Tibial nerve (tissue), 4 donors: Measurements from ENCODE around the gene PALM. TPM values are rescaled to one million over a fixed set of nuclear protein-coding genes. Genes with fewer than 3 reads are reported as not detected.
"Not testable (repeated sequence)": the region's sequence is repeated elsewhere in the genome, so short reads cannot be mapped to it uniquely, and the experiment has no call there.

Source experiments
- DNase-seq, 2 donors: peaks; one replicate each; pipeline ENCODE4 v3.0.0-alpha.2; 2019; ENCODE audit warnings: low spot score in 2 of 2
- H3K27ac ChIP-seq, 4 donors: fragments of 200-600 bp; sonication (generic) in 3 of 4; one replicate each; pipeline ENCODE4 v1.5.1; 2017 to 2019; ENCODE audit warnings: mild to moderate bottlenecking in 1 of 4
- H3K27me3 ChIP-seq, 2 donors: fragments of 200-600 bp; sonication (generic) in 1 of 2; one replicate each; pipeline versions ENCODE4 v1.5.1 to v1.6.0; 2017 to 2019
- H3K36me3 ChIP-seq, 3 donors: fragments of 200-600 bp; sonication (generic); one replicate each; pipeline ENCODE4 v1.5.1; 2018 to 2019
- H3K4me1 ChIP-seq, 4 donors: fragments of 200-600 bp; sonication (generic) in 3 of 4; one replicate each; pipeline ENCODE4 v1.5.1; 2017 to 2019
- H3K4me3 ChIP-seq, 4 donors: fragments of 200-600 bp; sonication (generic) in 3 of 4; one replicate each; pipeline ENCODE4 v1.5.1; 2017 to 2019; ENCODE audit warnings: mild to moderate bottlenecking in 1 of 4, moderate library complexity in 1 of 4
- H3K9me3 ChIP-seq, 4 donors: fragments of 200-600 bp; sonication (generic) in 3 of 4; one replicate each; pipeline ENCODE4 v1.5.1; 2017 to 2019
- CTCF ChIP-seq, 5 experiments: fragments of 200-600 bp in 3 of 5; fragments of 450-650 bp in 2 of 5; sonication (generic) in 3 of 5; IDR thresholded peaks; one replicate each; pipeline ENCODE4 v1.5.1; 2016 to 2019; ENCODE audit warnings: antibody characterized with exemption in 5 of 5, mild to moderate bottlenecking in 3 of 5, moderate library complexity in 2 of 5
- EP300 ChIP-seq, 2 donors: sonication (generic); formaldehyde crosslinking; IDR thresholded peaks; one replicate each; pipeline ENCODE4 v1.6.1; 2017; ENCODE audit warnings: antibody characterized with exemption in 2 of 2, mild to moderate bottlenecking in 1 of 2
- POLR2A ChIP-seq, 2 donors: fragments of 450-650 bp; IDR thresholded peaks; one replicate each; pipeline ENCODE4 v1.6.1; 2017; ENCODE audit warnings: antibody characterized with exemption in 2 of 2, mild to moderate bottlenecking in 2 of 2, moderate library complexity in 2 of 2
- WGBS, 2 donors: methylation state at CpG; one replicate each; pipeline ENCODE4 v1.1.5; 2018; 5-methylcytosine and 5-hydroxymethylcytosine counted together
- total RNA-seq, 4 donors: library from RNA; depleted of rRNA; stranded (reverse); fragments of >200 nt; gene quantifications; one replicate each; pipeline ENCODE4 v1.1.0, GENCODE V29; 2016

PALM gene
- total RNA-seq, 4 donors from 2014 or later = 65.7 to 101 (median 98.0) TPM

GRCh38 chr19:742540-743075 is 33.9 kb downstream of the PALM start:
- Histone ChIP-seq H3K4me3 (no peak overlapping the region), H3K27ac (no peak overlapping the region), H3K36me3 (peaks cover 0 to 83% (median 0%) of the 10 kb centered on the region in 3 donors), H3K4me1 (no peaks in the 10 kb centered on the region), H3K27me3 (no peaks in the 10 kb centered on the region), H3K9me3 (peaks cover 0 to 47% (median 0%) of the 10 kb centered on the region in 4 donors)
- no peak for DNase-seq
- TF ChIP-seq POLR2A (IDR thresholded peaks at IDR 0.05) (no peak), CTCF (IDR thresholded peaks at IDR 0.05) (no peak), EP300 (IDR thresholded peaks at IDR 0.05) (no peak)
- 93 to 96% methylated on average over 24 of the region's 24 CpGs for WGBS, 2 donors

- Histone ChIP-seq H3K36me3 (peaks cover 0 to 89% (median 0%) of the 10 kb centered on the region in 3 donors), H3K4me3 (no peak overlapping the region), H3K9me3 (peaks cover 0 to 53% (median 2%) of the 10 kb centered on the region in 4 donors), H3K4me1 (no peaks in the 10 kb centered on the region), H3K27ac (no peak overlapping the region), H3K27me3 (no peaks in the 10 kb centered on the region)
- TF ChIP-seq EP300 (IDR thresholded peaks at IDR 0.05) (no peak), POLR2A (IDR thresholded peaks at IDR 0.05) (no peak), CTCF (IDR thresholded peaks at IDR 0.05) (no peak)
- 56 to 75% methylated on average over 11 to 13 of the region's 13 CpGs for WGBS, 2 donors
- no peak for DNase-seq
Measured at GRCh38 chr19:743168-743687, 34.5 kb downstream of the PALM start.

- Histone ChIP-seq H3K36me3 (peaks cover 0 to 81% (median 0%) of the 10 kb centered on the region in 3 donors), H3K9me3 (peaks cover 0 to 54% (median 3%) of the 10 kb centered on the region in 4 donors)
- H3K27me3 ChIP-seq, H3K27ac ChIP-seq, H3K4me1 ChIP-seq, H3K4me3 ChIP-seq, DNase-seq: not testable (repeated sequence)
- 65 to 70% methylated on average over 7 of the region's 7 CpGs for WGBS, 2 donors
Measured at GRCh38 chr19:745138-745537, 36.4 kb downstream of the PALM start.

GRCh38 chr19:746208-746819 is 37.6 kb downstream of the PALM start:
- DNase-seq = no peak
- H3K27me3 ChIP-seq = no peaks in the 10 kb centered on the region
- H3K27ac ChIP-seq = no peak overlapping the region
- no peak for TF ChIP-seq EP300 (IDR thresholded peaks at IDR 0.05)
- TF ChIP-seq CTCF (IDR thresholded peaks at IDR 0.05) = no peak
- TF ChIP-seq POLR2A (IDR thresholded peaks at IDR 0.05) = no peak
- peaks cover 0 to 54% (median 3%) of the 10 kb centered on the region in 4 donors for H3K9me3 ChIP-seq
- WGBS, 2 donors = 95% methylated on average over 35 to 41 of the region's 43 CpGs
- H3K4me3 ChIP-seq = no peak overlapping the region
- peaks cover 0 to 7% (median 0%) of the 10 kb centered on the region in 4 donors for H3K4me1 ChIP-seq
- H3K36me3 ChIP-seq = peaks cover 0 to 71% (median 0%) of the 10 kb centered on the region in 3 donors

GRCh38 chr19:746956-747355 is 38.2 kb downstream of the PALM start:
- Histone ChIP-seq H3K4me3 (no peak overlapping the region), H3K4me1 (peaks cover 0 to 11% (median 0%) of the 10 kb centered on the region in 4 donors), H3K36me3 (peaks cover 0 to 65% (median 0%) of the 10 kb centered on the region in 3 donors), H3K27me3 (no peaks in the 10 kb centered on the region), H3K9me3 (peaks cover 0 to 54% (median 3%) of the 10 kb centered on the region in 4 donors), H3K27ac (no peak overlapping the region)
- TF ChIP-seq EP300 (IDR thresholded peaks at IDR 0.05) (no peak), CTCF (IDR thresholded peaks at IDR 0.05) (no peak), POLR2A (IDR thresholded peaks at IDR 0.05) (no peak)
- 96 to 98% methylated on average over 22 of the region's 22 CpGs for WGBS, 2 donors
- no peak for DNase-seq
